Upper lobe of left lung (tissue), 6 donors: ENCODE results near the gene POMGNT2. TPM values are rescaled to one million over a fixed set of nuclear protein-coding genes. Genes with fewer than 3 reads are reported as not detected.

Source experiments
- ATAC-seq, 2 donors: fragments of 200-7000 bp; cut with Tn5 transposase; one replicate each; pipeline ENCODE4 v1.9.1; 2022; ENCODE audit warnings: mild to moderate bottlenecking in 2 of 2, moderate library complexity in 2 of 2; ENCODE audit not compliant: low FRiP score in 2 of 2
- DNase-seq, 2 donors: peaks; one replicate each; pipeline ENCODE4 v3.0.0-alpha.2; 2019 to 2020
- H3K27ac ChIP-seq, 4 donors: fragments of 200-600 bp; sonication (generic); one replicate each; pipeline ENCODE4 v1.5.1; 2016 to 2019
- H3K27me3 ChIP-seq, 4 donors: fragments of 200-600 bp; sonication (generic); one replicate each; pipeline ENCODE4 v1.5.1; 2017 to 2019
- H3K36me3 ChIP-seq, 4 donors: fragments of 200-600 bp; sonication (generic); one replicate each; pipeline ENCODE4 v1.5.1; 2016 to 2019
- H3K4me1 ChIP-seq, 4 donors: fragments of 200-600 bp; sonication (generic); one replicate each; pipeline ENCODE4 v1.5.1; 2018 to 2019
- H3K4me3 ChIP-seq, 4 donors: fragments of 200-600 bp; sonication (generic); one replicate each; pipeline ENCODE4 v1.5.1; 2017 to 2019; ENCODE audit warnings: mild to moderate bottlenecking in 2 of 4, moderate library complexity in 1 of 4
- H3K9me3 ChIP-seq, 4 donors: fragments of 200-600 bp; sonication (generic); one replicate each; pipeline ENCODE4 v1.5.1; 2018 to 2019
- CTCF ChIP-seq, 6 experiments: fragments of 450-650 bp in 4 of 6; fragments of 200-600 bp in 2 of 6; sonication (generic) in 2 of 6; IDR thresholded peaks; one replicate each; pipeline ENCODE4 v1.5.1; 2016 to 2019; ENCODE audit warnings: antibody characterized with exemption in 6 of 6
- EP300 ChIP-seq, 4 donors: sonication (generic); formaldehyde crosslinking; IDR thresholded peaks; one replicate each; pipeline ENCODE4 v1.5.1; 2017; ENCODE audit warnings: antibody characterized with exemption in 4 of 4, control low read depth in 2 of 4
- POLR2A ChIP-seq, 4 donors: fragments of 450-650 bp; IDR thresholded peaks; one replicate each; pipeline ENCODE4 v1.5.1; 2016 to 2017; ENCODE audit warnings: antibody characterized with exemption in 4 of 4, mild to moderate bottlenecking in 2 of 4
- POLR2AphosphoS5 ChIP-seq, 2 donors: sonication (generic); formaldehyde crosslinking; IDR thresholded peaks; one replicate each; pipeline ENCODE4 v1.5.1; 2017; ENCODE audit warnings: antibody characterized with exemption in 2 of 2
- WGBS, 2 donors: methylation state at CpG; one replicate each; pipeline ENCODE4 v1.1.5; 2017 to 2018; 5-methylcytosine and 5-hydroxymethylcytosine counted together
- total RNA-seq, 6 donors: library from RNA; depleted of rRNA in 4 of 6; stranded (reverse); fragments of >200 nt in 4 of 6; gene quantifications; one replicate each; pipeline versions ENCODE4 v1.1.0 to v1.2.1, GENCODE V29; 2016 to 2021
- donor health status: DM: no; HTN: no; CAD: no; lungs with moderate emphysema.
- donor health status: DM: no; HTN: yes; CAD: no; lungs with severe emphysema.

The POMGNT2 gene
- total RNA-seq, 6 donors from 2014 or later, result 10.5 to 25.1 (median 14.1) TPM

GRCh38 chr3:43074901-43075689 lies 30.8 kb downstream of the POMGNT2 start:
- Histone ChIP-seq H3K27me3 (no peaks in the 10 kb centered on the region), H3K36me3 (peaks cover 0 to 21% (median 8%) of the 10 kb centered on the region in 4 donors), H3K4me1 (no peaks in the 10 kb centered on the region), H3K9me3 (no peaks in the 10 kb centered on the region), H3K27ac (no peak overlapping the region), H3K4me3 (no peak overlapping the region)
- TF ChIP-seq POLR2AphosphoS5 (IDR thresholded peaks at IDR 0.05) (no peak), EP300 (IDR thresholded peaks at IDR 0.05) (no peak), CTCF (IDR thresholded peaks at IDR 0.05) (no peak)
- no peak for ATAC-seq
- DNase-seq, result no peak
- 92 to 95% methylated on average over 5 of the region's 5 CpGs for WGBS, 2 donors

- DNase-seq (no peak), ATAC-seq (no peak)
- WGBS, 2 donors, result 69 to 75% methylated on average over 4 of the region's 4 CpGs
- Histone ChIP-seq H3K4me1 (no peaks in the 10 kb centered on the region), H3K4me3 (no peak overlapping the region), H3K36me3 (peaks cover 0 to 15% (median 3%) of the 10 kb centered on the region in 4 donors), H3K27ac (no peak overlapping the region), H3K27me3 (no peaks in the 10 kb centered on the region), H3K9me3 (no peaks in the 10 kb centered on the region)
- TF ChIP-seq EP300 (IDR thresholded peaks at IDR 0.05) (no peak), CTCF (IDR thresholded peaks at IDR 0.05) (no peak), POLR2A (IDR thresholded peaks at IDR 0.05) (no peak), POLR2AphosphoS5 (IDR thresholded peaks at IDR 0.05) (no peak)
Observed at GRCh38 chr3:43074482-43074881, 31.4 kb downstream of the POMGNT2 start.

- WGBS, 2 donors, result 80 to 86% methylated on average over 3 to 5 of the region's 5 CpGs
- H3K9me3 ChIP-seq, result no peaks in the 10 kb centered on the region
Observed at GRCh38 chr3:43073836-43074220, 32.1 kb downstream of the POMGNT2 start.

GRCh38 chr3:43073116-43073835 lies 32.6 kb downstream of the POMGNT2 start:
- DNase-seq, result no peak
- Histone ChIP-seq H3K4me1 (no peaks in the 10 kb centered on the region), H3K27me3 (no peaks in the 10 kb centered on the region), H3K9me3 (no peaks in the 10 kb centered on the region), H3K27ac (no peak overlapping the region), H3K4me3 (no peak overlapping the region), H3K36me3 (peaks cover 0 to 4% (median 0%) of the 10 kb centered on the region in 4 donors)
- WGBS, 2 donors, result 88 to 94% methylated on average over 5 to 7 of the region's 7 CpGs
- peak; percentile 7 to 35 for ATAC-seq
- no peak for TF ChIP-seq POLR2AphosphoS5 (IDR thresholded peaks at IDR 0.05)
- TF ChIP-seq CTCF (IDR thresholded peaks at IDR 0.05), result no peak
- no peak for TF ChIP-seq POLR2A (IDR thresholded peaks at IDR 0.05)
- TF ChIP-seq EP300 (IDR thresholded peaks at IDR 0.05), result no peak

More at GRCh38 chr3:43073836-43074220, 32.1 kb downstream of the POMGNT2 start:
- H3K4me1 ChIP-seq, result no peaks in the 10 kb centered on the region
- no peak overlapping the region for H3K27ac ChIP-seq
- H3K27me3 ChIP-seq, result no peaks in the 10 kb centered on the region
- no peak for TF ChIP-seq POLR2A (IDR thresholded peaks at IDR 0.05)
- TF ChIP-seq CTCF (IDR thresholded peaks at IDR 0.05), result no peak
- TF ChIP-seq POLR2AphosphoS5 (IDR thresholded peaks at IDR 0.05), result no peak
- no peak for TF ChIP-seq EP300 (IDR thresholded peaks at IDR 0.05)
- no peak for DNase-seq
- peaks cover 0 to 9% (median 0%) of the 10 kb centered on the region in 4 donors for H3K36me3 ChIP-seq
- peak; percentile 12 to 13 for ATAC-seq
- H3K4me3 ChIP-seq, result no peak overlapping the region
